Stimulated activated CD8-positive, alpha-beta memory T cell treated with anti-CD3 and anti-CD28 coated beads, Interleukin-4, amount 100 ng/mL, for 48 hours (primary cell): ENCODE measurements around the gene THOC1.

Source experiments
- DNase-seq: peaks from one replicate; pipeline ENCODE4 v3.0.0-alpha.2; 2020

The THOC1 gene

GRCh38 chr18:211582-211981 lies 56.3 kb downstream of the THOC1 start:
- no peak for DNase-seq

- DNase-seq, result no peak
Measured at GRCh38 chr18:210733-211132, 57.1 kb downstream of the THOC1 start.

- no peak for DNase-seq
Measured at GRCh38 chr18:210075-210474, 57.8 kb downstream of the THOC1 start.

- no peak for DNase-seq
Measured at GRCh38 chr18:199768-200167, 68.1 kb downstream of the THOC1 start.

GRCh38 chr18:199214-199613 lies 68.6 kb downstream of the THOC1 start:
- no peak for DNase-seq

- DNase-seq, result no peak
Measured at GRCh38 chr18:195651-196050, 72.2 kb downstream of the THOC1 start.

- DNase-seq, result no peak
Measured at GRCh38 chr18:192801-193200, 75.0 kb downstream of the THOC1 start.

GRCh38 chr18:191725-192124 lies 76.1 kb downstream of the THOC1 start:
- DNase-seq, result no peak

GRCh38 chr18:189254-189653 lies 78.6 kb downstream of the THOC1 start:
- DNase-seq, result no peak

- no peak for DNase-seq
Measured at GRCh38 chr18:183769-184168, 84.1 kb downstream of the THOC1 start.

- no peak for DNase-seq
Measured at GRCh38 chr18:181711-182110, 86.1 kb downstream of the THOC1 start.

GRCh38 chr18:179499-179898 lies 88.3 kb downstream of the THOC1 start:
- DNase-seq, result no peak

- DNase-seq, result no peak
Measured at GRCh38 chr18:172361-172760, 95.5 kb downstream of the THOC1 start.
